ENCODE results near the gene CABLES1. TPM values are rescaled to one million over a fixed set of nuclear protein-coding genes. Genes with fewer than 3 reads are reported as not detected.

The CABLES1 gene
- total RNA-seq, 1 donor from 2014 or later = 4.2 TPM

GRCh38 chr18:23208600-23208999 is 73.3 kb downstream of the CABLES1 start:
- Mint-ChIP-seq H3K36me3 (ENCODE audit: insufficient read depth) (peaks cover 7% of the 10 kb centered on the region), H3K4me1 (ENCODE audit: low read depth) (peaks cover 8% of the 10 kb centered on the region), H3K4me3 (ENCODE audit: low read depth) (no peak overlapping the region), H3K27ac (no peak overlapping the region), H3K27me3 (no peaks in the 10 kb centered on the region), H3K9me3 (ENCODE audit: low read depth) (peaks cover 6% of the 10 kb centered on the region)
- DNase-seq (ENCODE audit: low spot score, unreplicated experiment) = no peak
- TF ChIP-seq CTCF (IDR thresholded peaks at IDR 0.05; ENCODE audit: unreplicated experiment) = no peak

GRCh38 chr18:23209031-23209430 is 73.7 kb downstream of the CABLES1 start:
- Mint-ChIP-seq H3K27me3 (no peaks in the 10 kb centered on the region), H3K4me1 (ENCODE audit: low read depth) (peaks cover 7% of the 10 kb centered on the region), H3K4me3 (ENCODE audit: low read depth) (no peak overlapping the region), H3K9me3 (ENCODE audit: low read depth) (peaks cover 6% of the 10 kb centered on the region), H3K27ac (no peak overlapping the region), H3K36me3 (ENCODE audit: insufficient read depth) (peaks cover 7% of the 10 kb centered on the region)
- TF ChIP-seq CTCF (IDR thresholded peaks at IDR 0.05; ENCODE audit: unreplicated experiment) = no peak
- no peak for DNase-seq (ENCODE audit: low spot score, unreplicated experiment)

- no peak for TF ChIP-seq CTCF (IDR thresholded peaks at IDR 0.05; ENCODE audit: unreplicated experiment)
- no peak overlapping the region for H3K4me3 Mint-ChIP-seq (ENCODE audit: low read depth)
- peaks cover 6% of the 10 kb centered on the region for H3K36me3 Mint-ChIP-seq (ENCODE audit: insufficient read depth)
- no peaks in the 10 kb centered on the region for H3K27me3 Mint-ChIP-seq
- H3K27ac Mint-ChIP-seq = no peak overlapping the region
- H3K4me1 Mint-ChIP-seq (ENCODE audit: low read depth) = no peaks in the 10 kb centered on the region
- DNase-seq (ENCODE audit: low spot score, unreplicated experiment) = no peak
- peaks cover 3% of the 10 kb centered on the region for H3K9me3 Mint-ChIP-seq (ENCODE audit: low read depth)
Observed at GRCh38 chr18:23209796-23210195, 74.5 kb downstream of the CABLES1 start.

- no peak overlapping the region for H3K27ac Mint-ChIP-seq
- no peaks in the 10 kb centered on the region for H3K27me3 Mint-ChIP-seq
- TF ChIP-seq CTCF (IDR thresholded peaks at IDR 0.05; ENCODE audit: unreplicated experiment) = no peak
- H3K4me1 Mint-ChIP-seq (ENCODE audit: low read depth) = no peaks in the 10 kb centered on the region
- peaks cover 6% of the 10 kb centered on the region for H3K36me3 Mint-ChIP-seq (ENCODE audit: insufficient read depth)
- DNase-seq (ENCODE audit: low spot score, unreplicated experiment) = no peak
- H3K9me3 Mint-ChIP-seq (ENCODE audit: low read depth) = peaks cover 3% of the 10 kb centered on the region
- no peak overlapping the region for H3K4me3 Mint-ChIP-seq (ENCODE audit: low read depth)
Observed at GRCh38 chr18:23210526-23210925, 75.2 kb downstream of the CABLES1 start.

- no peak for TF ChIP-seq CTCF (IDR thresholded peaks at IDR 0.05; ENCODE audit: unreplicated experiment)
- no peak overlapping the region for H3K4me3 Mint-ChIP-seq (ENCODE audit: low read depth)
- no peaks in the 10 kb centered on the region for H3K4me1 Mint-ChIP-seq (ENCODE audit: low read depth)
- H3K27ac Mint-ChIP-seq = no peak overlapping the region
- peaks cover 6% of the 10 kb centered on the region for H3K36me3 Mint-ChIP-seq (ENCODE audit: insufficient read depth)
- DNase-seq (ENCODE audit: low spot score, unreplicated experiment) = no peak
- H3K9me3 Mint-ChIP-seq (ENCODE audit: low read depth) = peaks cover 3% of the 10 kb centered on the region
- no peaks in the 10 kb centered on the region for H3K27me3 Mint-ChIP-seq
Observed at GRCh38 chr18:23211146-23211545, 75.9 kb downstream of the CABLES1 start.
